BJ (cell line): ENCODE measurements around the gene SUPT3H. TPM values are rescaled to one million over a fixed set of nuclear protein-coding genes. Genes with fewer than 3 reads are reported as not detected.

Experiments used
- CTCF ChIA-PET: fragments of 350-600 bp; formaldehyde crosslinking; extraction: SDS; loops from one replicate; lab custom pipeline; 2021; ENCODE audit warnings: antibody characterized with exemption, inconsistent platforms; lab: Yijun Ruan, JAX
- POLR2A ChIA-PET: fragments of 300-600 bp; sonication (Branson Sonifier 250); formaldehyde crosslinking; extraction: SDS; loops from one replicate; lab custom pipeline; 2021; ENCODE audit warnings: antibody characterized with exemption; lab: Charles Lee
- DNase-seq: peaks from one replicate; pipeline ENCODE4 v3.0.0-alpha.2; 2011; ENCODE audit warnings: low read depth
- H3K27me3 ChIP-seq: 2 replicates; pipeline ENCODE4 v1.6.0; 2011; ENCODE audit warnings: low read length; ENCODE audit not compliant: control insufficient read depth, insufficient read depth
- H3K36me3 ChIP-seq: 2 replicates; pipeline ENCODE4 v1.5.1; 2011; ENCODE audit warnings: low read length; ENCODE audit not compliant: control insufficient read depth, insufficient read depth
- H3K4me3 ChIP-seq: 2 replicates; pipeline ENCODE4 v1.5.1; 2011; ENCODE audit warnings: low read depth, mild to moderate bottlenecking, control low read depth, low read length
- CTCF ChIP-seq: IDR thresholded peaks from 2 replicates; pipeline ENCODE4 v1.5.1; 2011; ENCODE audit warnings: low read depth, mild to moderate bottlenecking, control low read depth, inconsistent platforms, low read length, moderate library complexity; ENCODE audit not compliant: insufficient read depth
- polyA minus RNA-seq: library from RNA; depleted of rRNA, polyadenylated mRNA; stranded (reverse); fragments of >200 nt; gene quantifications from 2 replicates; pipeline ENCODE4 v1.2.3, GENCODE V29; 2011; rRNA and poly(A)+ RNA removed
- polyA plus RNA-seq: library from polyadenylated mRNA; depleted of rRNA; stranded (reverse); fragments of >200 nt; gene quantifications from 2 replicates; pipeline ENCODE4 v1.2.3, GENCODE V29; 2011; rRNA removed

The SUPT3H gene
- 7.8 and 9.2 TPM in 2 replicates for polyA plus RNA-seq
- polyA minus RNA-seq: 8.3 and 13.1 TPM in 2 replicates

GRCh38 chr6:45377554-45378333 lies at the start of gene SUPT3H:
Gene SUPT3H, minus strand, starts transcription at chr6:45377934.
- peak; percentile 56 for DNase-seq
- POLR2A ChIA-PET: interaction anchor here (0.5 to 1.1 kb wide), 7 partner anchors 21 to 814 kb away, joined by 3 read pairs; no protein-coding TSS in a partner anchor
- peak; percentile 29 for TF ChIP-seq CTCF

GRCh38 chr6:45426251-45426650 lies 48.5 kb upstream of the SUPT3H start:
- no peak for TF ChIP-seq CTCF
- Histone ChIP-seq H3K4me3 (no peak overlapping the region), H3K27me3 (no peaks in the 10 kb centered on the region), H3K36me3 (no peaks in the 10 kb centered on the region)
- ChIA-PET POLR2A (no interaction called here), CTCF (interaction anchor here (1.9 kb wide), 1 partner anchor 288 kb away, joined by 6 read pairs; no protein-coding TSS in a partner anchor)
- DNase-seq: no peak

More at GRCh38 chr6:45377554-45378333, at the start of gene SUPT3H:
- Histone ChIP-seq H3K27me3 (no peaks in the 10 kb centered on the region), H3K4me3 (peak within 1 kb of the TSS; percentile 75), H3K36me3 (no peaks in the 10 kb centered on the region)
- CTCF ChIA-PET: interaction anchor here (0.8 to 2.1 kb wide), 6 partner anchors 12 to 724 kb away, joined by 3 to 10 read pairs (median 6); no protein-coding TSS in a partner anchor

GRCh38 chr6:45424451-45424861 lies 46.7 kb upstream of the SUPT3H start:
- Histone ChIP-seq H3K27me3 (no peaks in the 10 kb centered on the region), H3K4me3 (peak overlapping the region; percentile 57), H3K36me3 (no peaks in the 10 kb centered on the region)
- ChIA-PET POLR2A (no interaction called here), CTCF (interaction anchor here (0.7 to 1.9 kb wide), 2 partner anchors 196 to 290 kb away, joined by 3 to 6 read pairs; no protein-coding TSS in a partner anchor)
- TF ChIP-seq CTCF: no peak
- no peak for DNase-seq

- Histone ChIP-seq H3K4me3 (peak overlapping the region; percentile 57), H3K36me3 (no peaks in the 10 kb centered on the region), H3K27me3 (no peaks in the 10 kb centered on the region)
- no peak for DNase-seq
- POLR2A ChIA-PET: interaction anchor here (0.6 kb wide), 1 partner anchor 240 kb away, joined by 3 read pairs; no protein-coding TSS in a partner anchor
- no peak for TF ChIP-seq CTCF
- CTCF ChIA-PET: interaction anchor here (1.9 kb wide), 1 partner anchor 291 kb away, joined by 6 read pairs; no protein-coding TSS in a partner anchor
These were observed 46.2 kb upstream of the SUPT3H start for GRCh38 chr6:45423824-45424450.
